Progenitor cell of endocrine pancreas (in vitro differentiated cells): Measurements from ENCODE around the gene MRPL24. TPM values are rescaled to one million over a fixed set of nuclear protein-coding genes. Genes with fewer than 3 reads are reported as not detected.

Source experiments
- DNase-seq: peaks from one replicate; pipeline ENCODE4 v3.0.0; 2021; ENCODE audit warnings: low spot score; ENCODE audit not compliant: unreplicated experiment
- H3K27ac Mint-ChIP-seq: 2 replicates; pipeline ENCODE4 v1.8.0; 2021; ENCODE audit warnings: mild to moderate bottlenecking, moderate library complexity, mixed read lengths
- H3K27me3 Mint-ChIP-seq: 2 replicates; pipeline ENCODE4 v1.8.0; 2021; ENCODE audit warnings: mixed read lengths
- H3K36me3 Mint-ChIP-seq: 2 replicates; pipeline ENCODE4 v1.8.0; 2022; ENCODE audit warnings: mixed read lengths; ENCODE audit not compliant: insufficient read depth
- H3K4me1 Mint-ChIP-seq: 2 replicates; pipeline ENCODE4 v1.8.0; 2021; ENCODE audit warnings: low read depth, mixed read lengths
- H3K4me3 Mint-ChIP-seq: 2 replicates; pipeline ENCODE4 v1.8.0; 2021; ENCODE audit warnings: low read depth, mild to moderate bottlenecking, moderate library complexity, mixed read lengths
- H3K9me3 Mint-ChIP-seq: 2 replicates; pipeline ENCODE4 v1.8.0; 2021; ENCODE audit warnings: low read depth, mixed read lengths
- CTCF ChIP-seq: fragments of 200-600 bp; sonication (generic); IDR thresholded peaks from one replicate; pipeline ENCODE4 v1.5.0; 2021; ENCODE audit warnings: antibody characterized with exemption, mild to moderate bottlenecking; ENCODE audit not compliant: unreplicated experiment
- long read RNA-seq: library from polyadenylated mRNA; unstranded; transcript quantifications from one replicate; pipeline ENCODE4 v2.0.0, GENCODE V29; 2020
- total RNA-seq: library from RNA; stranded (reverse); gene quantifications from 2 replicates; pipeline ENCODE4 v1.2.1, GENCODE V29; 2021

The MRPL24 gene
- total RNA-seq, result 35.9 and 43.2 TPM in 2 replicates
- long read RNA-seq, partial matches to known transcripts, result 0 of 10 reads
- long read RNA-seq, other reads (novel, unspliced or antisense), result 8 of 10 reads

- Mint-ChIP-seq H3K27ac (peak within 1 kb of the TSS; percentile 98), H3K4me3 (peak within 1 kb of the TSS; percentile 97), H3K27me3 (no peaks in the 10 kb centered on the region), H3K4me1 (peaks cover 20% of the 10 kb centered on the region), H3K36me3 (peaks cover 13% of the 10 kb centered on the region), H3K9me3 (no peaks in the 10 kb centered on the region)
- DNase-seq, result peak; percentile 90
- no peak for TF ChIP-seq CTCF
These were observed at the start of gene MRPL24 for GRCh38 chr1:156740741-156741480. Gene MRPL24, minus strand, starts transcription at chr1:156741088. Its CDS starts 2,384 bp downstream, at chr1:156738704.

- no peaks in the 10 kb centered on the region for H3K4me1 Mint-ChIP-seq
- no peak overlapping the region for H3K27ac Mint-ChIP-seq
- H3K36me3 Mint-ChIP-seq, result peaks cover 26% of the 10 kb centered on the region
- no peaks in the 10 kb centered on the region for H3K27me3 Mint-ChIP-seq
- no peak for DNase-seq
- H3K4me3 Mint-ChIP-seq, result no peak overlapping the region
- no peak for TF ChIP-seq CTCF
- H3K9me3 Mint-ChIP-seq, result no peaks in the 10 kb centered on the region
These were observed 48.9 kb upstream of the MRPL24 start for GRCh38 chr1:156789621-156790318.

- no peak for TF ChIP-seq CTCF
- DNase-seq, result no peak
- Mint-ChIP-seq H3K9me3 (no peaks in the 10 kb centered on the region), H3K4me1 (no peaks in the 10 kb centered on the region), H3K27ac (no peak overlapping the region), H3K4me3 (no peak overlapping the region), H3K36me3 (peaks cover 19% of the 10 kb centered on the region), H3K27me3 (no peaks in the 10 kb centered on the region)
These were observed 47.2 kb upstream of the MRPL24 start for GRCh38 chr1:156788136-156788535.

GRCh38 chr1:156786640-156787039, 45.8 kb upstream of the MRPL24 start:
- Mint-ChIP-seq H3K36me3 (peaks cover 21% of the 10 kb centered on the region), H3K9me3 (no peaks in the 10 kb centered on the region), H3K27ac (peak overlapping the region; percentile 67), H3K27me3 (no peaks in the 10 kb centered on the region), H3K4me3 (no peak overlapping the region), H3K4me1 (no peaks in the 10 kb centered on the region)
- no peak for DNase-seq
- TF ChIP-seq CTCF, result no peak

GRCh38 chr1:156785458-156785857, 44.6 kb upstream of the MRPL24 start:
- no peaks in the 10 kb centered on the region for H3K9me3 Mint-ChIP-seq
- no peak for DNase-seq
- H3K4me1 Mint-ChIP-seq, result no peaks in the 10 kb centered on the region
- H3K4me3 Mint-ChIP-seq, result no peak overlapping the region
- TF ChIP-seq CTCF, result no peak
- H3K27ac Mint-ChIP-seq, result no peak overlapping the region
- H3K27me3 Mint-ChIP-seq, result no peaks in the 10 kb centered on the region
- peaks cover 18% of the 10 kb centered on the region for H3K36me3 Mint-ChIP-seq
